GM18508 (cell line): Measurements from ENCODE around the gene SLIT3.
"Not testable (repeated sequence)": the region's sequence is repeated elsewhere in the genome, so short reads cannot be mapped to it uniquely, and the experiment has no call there.

ENCODE experiments used
- ATAC-seq: cut with Tn5 transposase; IDR thresholded peaks from one replicate; pipeline ENCODE4 v1.9.1; 2021; ENCODE audit warnings: moderate number of reproducible peaks; ENCODE audit not compliant: insufficient read depth, unreplicated experiment

The SLIT3 gene

GRCh38 chr5:169119288-169120048 is 181.5 kb downstream of the SLIT3 start:
- ATAC-seq = no peak

- no peak for ATAC-seq
These were observed 183.9 kb downstream of the SLIT3 start for GRCh38 chr5:169116961-169117461.

GRCh38 chr5:169115461-169116124 is 185.3 kb downstream of the SLIT3 start:
- no peak for ATAC-seq

GRCh38 chr5:169114466-169115065 is 186.4 kb downstream of the SLIT3 start:
- ATAC-seq = no peak

GRCh38 chr5:169112016-169112415 is 188.9 kb downstream of the SLIT3 start:
- no peak for ATAC-seq

- ATAC-seq = no peak
These were observed 193.8 kb downstream of the SLIT3 start for GRCh38 chr5:169106911-169107706.

- ATAC-seq = not testable (repeated sequence)
These were observed 195.4 kb downstream of the SLIT3 start for GRCh38 chr5:169105582-169105981.

GRCh38 chr5:169104937-169105494 is 195.9 kb downstream of the SLIT3 start:
- ATAC-seq = no peak

GRCh38 chr5:169103586-169104181 is 197.3 kb downstream of the SLIT3 start:
- no peak for ATAC-seq

GRCh38 chr5:169101966-169102365 is 199.0 kb downstream of the SLIT3 start:
- no peak for ATAC-seq

GRCh38 chr5:169100735-169101075 is 200.2 kb downstream of the SLIT3 start:
- no peak for ATAC-seq

- no peak for ATAC-seq
These were observed 200.9 kb downstream of the SLIT3 start for GRCh38 chr5:169099801-169100734.

GRCh38 chr5:169098331-169099121 is 202.4 kb downstream of the SLIT3 start:
- no peak for ATAC-seq

GRCh38 chr5:169097374-169098326 is 203.3 kb downstream of the SLIT3 start:
- ATAC-seq = no peak

GRCh38 chr5:169095976-169096375 is 205.0 kb downstream of the SLIT3 start:
- ATAC-seq = no peak

- no peak for ATAC-seq
These were observed 205.5 kb downstream of the SLIT3 start for GRCh38 chr5:169095410-169095960.
